Epithelial cell of prostate (primary cell): ENCODE results near the gene CYSLTR2.
"Not testable (repeated sequence)": the region's sequence is repeated elsewhere in the genome, so short reads cannot be mapped to it uniquely, and the experiment has no call there.

Experiments
- DNase-seq: peaks from one replicate; pipeline ENCODE4 v3.0.0-alpha.2; 2011; ENCODE audit warnings: low read depth, low spot score
- H3K27ac ChIP-seq: fragments of 450-650 bp; 2 replicates; pipeline ENCODE4 v1.5.1; 2017; ENCODE audit warnings: mild to moderate bottlenecking

Gene CYSLTR2

DNA sequence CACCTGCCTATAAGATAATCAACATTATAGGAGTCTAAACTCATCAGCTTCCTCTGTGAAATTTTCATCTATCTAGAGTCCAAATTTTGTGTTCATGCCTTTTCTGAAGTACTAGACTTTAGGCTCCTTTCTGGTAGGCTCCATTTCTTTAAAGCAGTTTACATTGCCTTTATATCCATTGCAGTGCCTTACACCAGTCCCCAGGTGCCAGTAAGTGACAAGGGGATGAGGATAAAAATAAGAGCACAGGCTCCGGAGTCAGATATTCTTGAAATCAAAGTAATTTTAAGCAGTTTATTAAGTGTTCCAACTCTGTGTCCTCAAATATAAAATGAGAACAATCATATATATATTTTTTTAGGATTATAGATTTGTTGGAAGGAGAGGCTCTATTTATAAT is 10.6 kb upstream of the CYSLTR2 start:
- no peak for DNase-seq
- no peak overlapping the region for H3K27ac ChIP-seq

DNA sequence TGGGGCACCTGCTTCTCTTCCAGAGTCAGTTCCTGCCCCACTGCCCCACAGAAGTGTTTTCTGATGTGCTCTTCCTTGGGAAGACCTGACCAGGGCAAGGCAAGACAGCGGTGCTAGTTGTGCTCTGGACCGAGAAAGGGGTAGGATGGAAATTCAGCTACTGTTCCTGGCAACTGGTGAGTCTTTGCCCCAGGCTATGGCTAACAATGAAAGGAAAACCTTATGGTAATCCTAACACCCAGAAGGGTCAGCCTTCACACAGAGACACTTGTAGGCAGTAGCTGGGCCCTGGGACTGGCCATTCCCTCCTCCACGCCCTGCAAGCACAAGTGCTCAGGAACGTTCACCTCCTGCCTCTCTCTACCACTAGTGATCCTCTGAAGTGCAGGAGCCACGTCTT is 9.6 kb upstream of the CYSLTR2 start:
- no peak for DNase-seq
- H3K27ac ChIP-seq = no peak overlapping the region

DNA sequence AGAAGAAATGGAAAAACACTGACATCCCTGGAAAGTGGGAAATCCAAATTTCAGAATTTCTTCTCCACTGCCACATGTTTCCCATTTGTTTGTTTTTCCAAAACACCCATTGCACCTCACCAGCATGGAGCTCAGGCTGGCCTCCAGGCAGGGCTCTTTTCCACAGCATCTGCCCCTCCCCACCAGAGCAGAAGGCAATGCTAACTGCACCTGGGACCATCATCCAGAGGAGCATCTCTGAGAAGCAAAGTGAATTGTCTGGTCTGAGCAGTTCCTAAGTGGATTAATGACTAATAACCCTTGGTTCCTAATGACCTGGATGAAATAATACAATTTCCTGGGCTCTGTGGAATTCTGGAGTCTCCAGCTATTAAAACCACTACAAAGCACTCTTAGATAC is 8.8 kb upstream of the CYSLTR2 start:
- H3K27ac ChIP-seq = no peak overlapping the region
- DNase-seq = no peak

DNA sequence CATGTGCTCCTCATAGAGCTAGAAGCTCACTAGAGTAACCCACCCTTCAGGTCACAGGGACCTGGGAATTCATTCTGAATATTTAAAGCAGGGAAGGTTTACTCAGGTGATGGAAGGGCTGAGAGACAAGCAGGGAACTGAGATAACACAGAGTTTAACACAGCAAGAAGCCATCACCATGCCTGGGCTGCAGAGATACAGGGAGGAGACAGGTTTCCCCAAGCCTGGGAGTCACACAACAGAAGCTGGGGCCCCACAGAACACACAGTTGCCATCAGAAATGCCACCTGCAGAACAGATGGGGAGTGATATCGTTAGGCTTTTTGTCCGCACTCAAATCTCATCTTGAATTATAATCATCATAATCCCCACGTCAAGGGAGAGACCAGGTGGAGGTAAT is 7.9 kb upstream of the CYSLTR2 start:
- no peak for DNase-seq
- no peak overlapping the region for H3K27ac ChIP-seq

DNA sequence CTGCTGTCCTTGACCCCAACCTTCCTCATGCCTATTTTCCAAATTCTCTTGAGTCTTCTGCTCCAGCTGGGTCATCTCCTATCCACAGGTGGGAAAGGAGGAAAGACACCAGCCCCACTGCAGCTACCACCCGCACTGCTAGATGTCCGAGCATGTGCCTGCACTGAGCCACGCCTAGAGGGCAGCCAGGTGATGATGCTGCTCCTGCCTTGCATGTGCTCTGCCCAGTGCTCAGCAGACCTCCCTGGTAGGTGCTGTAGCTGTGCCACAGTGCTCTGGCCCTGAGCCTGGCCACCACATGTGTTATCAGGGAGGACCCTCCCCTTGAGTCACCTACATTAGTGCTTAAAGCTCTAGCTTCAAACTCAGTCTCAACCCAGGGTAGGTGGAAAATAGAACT is 6.9 kb upstream of the CYSLTR2 start:
- no peak for DNase-seq

DNA sequence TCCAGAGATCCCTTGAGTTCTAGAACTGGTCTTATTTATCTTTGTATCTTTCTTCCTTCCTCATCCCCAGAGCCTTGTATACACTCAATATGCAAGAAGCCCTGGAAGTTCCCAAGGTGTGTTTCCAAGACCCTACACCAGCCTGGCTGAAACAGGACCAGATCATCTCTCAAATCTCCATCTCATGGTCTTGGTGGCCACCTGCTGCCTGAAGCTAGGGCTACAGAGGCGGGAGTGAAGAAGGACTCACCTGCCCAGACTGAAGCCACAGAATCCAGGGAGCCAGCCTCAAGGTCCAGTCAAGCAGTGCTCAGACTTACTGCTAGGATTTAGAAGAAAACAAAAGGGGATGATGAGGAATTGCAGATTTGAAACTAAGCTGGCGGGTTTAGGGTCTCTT is 6.1 kb upstream of the CYSLTR2 start:
- DNase-seq = no peak
- no peak overlapping the region for H3K27ac ChIP-seq

More for the DNA sequence above, 6.9 kb upstream of the CYSLTR2 start:
- H3K27ac ChIP-seq = no peak overlapping the region

DNA sequence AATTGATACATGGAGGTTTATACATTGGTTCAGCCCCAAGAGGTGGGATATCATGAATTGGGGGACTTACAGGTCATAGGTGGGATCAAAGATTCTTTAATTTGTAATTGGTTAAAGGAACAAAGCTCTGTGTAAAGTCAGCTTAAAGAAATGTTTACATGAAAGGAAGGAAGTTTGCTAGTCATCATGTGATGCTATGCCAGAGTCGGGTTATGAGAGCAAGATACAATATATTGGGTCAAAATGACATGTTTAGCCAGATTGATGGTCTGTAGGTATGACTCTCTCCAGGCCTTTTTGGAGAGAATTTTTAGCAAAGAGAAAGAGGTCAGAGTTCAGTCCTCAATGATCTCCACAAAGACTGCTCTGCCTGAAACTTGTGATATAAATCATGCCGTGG is 5.3 kb upstream of the CYSLTR2 start:
- no peak for DNase-seq
- no peak overlapping the region for H3K27ac ChIP-seq

DNA sequence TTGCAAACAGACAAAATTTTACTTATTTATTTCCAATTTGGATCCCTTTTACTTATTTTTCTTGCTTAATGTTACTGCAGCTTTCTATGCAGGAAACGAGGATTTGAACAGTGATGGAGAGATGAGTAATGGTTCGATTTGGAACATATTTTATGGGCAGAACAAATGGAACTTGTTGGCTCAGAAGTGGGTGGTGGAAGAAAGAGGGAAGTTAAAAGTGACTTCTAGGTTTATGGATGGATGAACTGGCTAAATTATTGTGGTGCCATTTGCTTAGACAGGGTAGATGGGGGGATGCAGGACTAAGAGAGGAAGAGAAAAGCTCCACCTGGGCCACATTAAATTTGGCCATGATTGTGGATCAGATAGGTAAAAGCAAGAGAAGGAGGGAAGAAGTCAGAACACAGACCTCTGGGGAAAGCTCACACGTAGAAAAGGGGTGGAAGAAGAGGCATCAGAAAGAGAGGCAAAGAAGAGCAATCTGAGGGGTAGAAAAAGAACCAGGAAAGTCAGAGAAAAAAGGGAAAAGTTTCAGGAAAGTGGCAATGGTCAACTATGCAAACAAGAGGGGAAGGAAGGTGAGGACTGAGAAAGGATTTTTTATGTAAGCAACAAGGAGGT is 768 bp upstream of the CYSLTR2 start:
- no peak overlapping the region for H3K27ac ChIP-seq
- no peak for DNase-seq

DNA sequence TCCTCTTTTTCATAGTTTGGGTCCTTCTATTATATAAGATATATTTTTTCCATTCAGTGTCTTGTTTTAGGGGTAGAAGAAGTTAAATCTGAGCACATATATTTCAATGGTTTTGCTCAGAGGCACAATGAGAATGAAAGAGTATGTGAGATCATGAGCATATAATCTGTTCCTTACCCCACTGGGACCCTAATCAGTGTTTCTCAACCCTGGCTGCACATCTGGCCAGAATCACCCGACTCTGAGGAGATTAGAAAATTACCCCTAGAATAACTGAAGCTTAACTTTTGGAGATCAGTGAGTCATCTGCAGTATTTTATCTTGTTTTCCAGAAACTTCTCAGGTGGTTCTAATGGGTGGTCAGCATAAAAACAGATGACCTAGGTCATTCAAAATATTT is 782 bp downstream of the CYSLTR2 start:
- no peak overlapping the region for H3K27ac ChIP-seq

DNA sequence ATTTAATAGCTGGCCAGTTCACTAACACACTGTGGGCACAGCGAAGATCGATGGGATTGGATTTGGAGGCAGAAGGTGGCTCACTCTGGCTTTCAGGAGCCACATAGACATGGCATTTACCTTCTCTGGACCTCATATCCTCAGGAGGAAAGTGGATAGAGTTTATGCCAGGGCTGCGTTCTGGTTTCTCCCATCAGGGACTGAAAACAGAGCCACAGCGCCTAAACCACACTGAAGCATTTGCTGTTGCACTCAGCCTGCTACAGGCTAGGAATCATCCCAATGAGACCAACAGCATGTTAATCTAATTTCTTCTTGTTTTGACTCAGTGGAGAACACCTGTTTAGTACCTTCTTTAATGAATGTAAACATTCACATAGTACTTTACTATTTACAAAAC is 1.6 kb downstream of the CYSLTR2 start:
- H3K27ac ChIP-seq = no peak overlapping the region
- DNase-seq = no peak

More for the DNA sequence above, 782 bp downstream of the CYSLTR2 start:
- no peak for DNase-seq

DNA sequence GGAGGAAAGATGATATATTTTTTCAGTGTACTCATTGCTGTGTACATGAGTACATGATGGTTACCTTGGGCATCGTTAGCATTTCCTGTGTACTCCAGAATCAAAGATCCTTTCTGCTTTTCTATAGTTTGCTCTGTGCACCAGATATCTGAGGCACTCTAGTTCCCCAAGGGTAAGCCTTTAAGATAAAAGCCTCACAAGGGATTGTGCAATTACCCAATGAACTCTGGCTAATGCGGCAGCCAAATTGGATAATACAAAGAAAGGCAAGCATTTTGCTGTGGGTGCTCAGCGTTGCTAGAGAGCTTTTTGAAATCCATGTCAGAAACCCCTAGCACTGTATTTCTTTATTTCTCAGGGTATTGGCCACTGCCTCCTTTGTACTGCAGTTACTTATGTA is 2.9 kb downstream of the CYSLTR2 start:
- H3K27ac ChIP-seq = no peak overlapping the region
- no peak for DNase-seq

DNA sequence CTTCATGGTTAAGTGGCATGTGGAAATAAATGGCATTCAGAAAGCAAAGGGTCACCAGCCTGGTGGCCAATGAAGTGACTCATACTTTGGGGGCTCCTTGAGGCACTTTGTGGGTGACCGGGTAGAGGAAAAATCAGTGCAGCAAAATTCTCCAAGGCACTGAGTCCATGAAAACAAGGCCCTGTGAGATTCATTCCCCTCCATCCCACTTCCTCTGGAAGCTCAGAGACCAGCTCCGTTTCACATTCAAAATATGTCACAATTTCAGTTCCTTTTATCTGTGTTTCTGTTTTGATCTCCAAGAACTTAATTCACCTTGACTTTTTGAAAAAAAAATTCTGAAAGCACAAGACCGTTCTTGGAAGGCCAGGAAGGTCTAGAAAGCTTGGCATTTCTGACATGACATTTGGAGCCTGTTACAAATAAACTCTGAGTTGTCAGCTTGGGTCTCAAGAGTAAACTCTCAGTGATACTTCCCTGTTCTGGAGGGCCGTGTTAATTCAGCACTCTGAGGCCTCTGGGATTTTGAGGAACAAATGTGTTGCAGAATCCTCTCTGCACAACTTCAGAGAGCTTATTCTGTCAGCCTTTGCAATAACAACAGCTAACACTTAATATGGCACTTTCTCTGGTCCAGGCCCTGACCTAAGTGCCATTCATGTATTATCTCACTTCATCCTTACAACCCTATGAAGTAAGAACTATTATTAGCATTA is 6.8 kb downstream of the CYSLTR2 start:
- no peak overlapping the region for H3K27ac ChIP-seq

DNA sequence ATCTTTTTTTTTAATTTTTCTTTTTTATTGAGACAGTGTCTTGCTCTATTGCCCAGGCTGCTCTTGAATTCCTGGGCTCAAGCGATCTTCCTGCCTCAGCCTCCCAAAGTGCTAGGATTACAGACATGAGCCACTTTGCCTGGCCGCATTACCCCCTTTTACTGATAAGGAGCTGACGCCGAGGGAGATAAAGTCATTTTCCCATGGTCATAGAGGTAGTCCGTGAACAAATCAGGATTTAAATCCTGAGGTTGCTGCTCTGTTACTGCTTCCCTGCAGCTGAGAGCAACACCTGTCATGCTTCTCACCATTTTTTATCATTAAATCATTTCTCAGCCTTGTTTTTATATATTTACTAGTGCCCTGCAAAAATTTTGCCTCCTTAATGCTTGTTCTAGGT is 7.4 kb downstream of the CYSLTR2 start:
- no peak overlapping the region for H3K27ac ChIP-seq
- DNase-seq = no peak

More for the DNA sequence above, 6.8 kb downstream of the CYSLTR2 start:
- DNase-seq = no peak

DNA sequence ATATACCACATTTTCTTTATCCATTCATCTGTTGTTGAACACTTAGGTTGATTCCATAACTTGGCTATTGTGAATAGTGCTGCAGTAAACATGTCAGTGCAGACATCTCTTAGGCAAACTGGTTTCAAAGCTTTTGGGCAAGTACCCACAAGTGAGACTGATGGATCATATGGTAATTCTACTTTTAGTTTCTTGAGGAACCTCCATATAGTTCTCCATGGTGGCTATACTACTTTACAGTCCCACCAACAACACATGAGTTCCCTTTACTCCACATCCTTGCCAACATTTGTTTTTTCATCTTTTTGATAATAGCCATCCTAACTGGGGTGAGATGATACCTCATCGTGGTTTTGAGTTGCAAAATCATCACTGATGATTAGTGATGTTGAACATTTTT is 8.5 kb downstream of the CYSLTR2 start:
- DNase-seq = peak; percentile 57
- H3K27ac ChIP-seq = no peak overlapping the region

DNA sequence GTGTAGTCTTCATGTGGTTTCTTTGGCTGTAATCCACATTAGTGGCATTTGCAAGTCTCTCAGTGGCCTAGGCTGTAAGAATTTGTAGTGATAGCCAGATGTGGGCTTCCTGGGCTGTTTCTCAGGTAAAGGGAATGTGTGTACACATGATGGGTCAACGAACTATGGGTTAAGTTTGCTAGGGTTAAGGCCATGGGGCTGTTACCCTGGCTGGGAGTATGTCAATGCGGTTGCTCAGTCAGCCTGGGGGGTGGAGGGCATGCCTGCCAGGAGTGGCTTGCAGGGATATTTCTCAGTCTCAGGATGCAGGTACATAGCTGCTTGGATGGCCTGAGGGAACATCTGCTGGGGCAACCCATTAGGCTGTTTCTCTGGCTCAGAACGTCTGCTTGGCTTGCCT is 13.4 kb downstream of the CYSLTR2 start:
- H3K27ac ChIP-seq = no peak overlapping the region
- no peak for DNase-seq

DNA sequence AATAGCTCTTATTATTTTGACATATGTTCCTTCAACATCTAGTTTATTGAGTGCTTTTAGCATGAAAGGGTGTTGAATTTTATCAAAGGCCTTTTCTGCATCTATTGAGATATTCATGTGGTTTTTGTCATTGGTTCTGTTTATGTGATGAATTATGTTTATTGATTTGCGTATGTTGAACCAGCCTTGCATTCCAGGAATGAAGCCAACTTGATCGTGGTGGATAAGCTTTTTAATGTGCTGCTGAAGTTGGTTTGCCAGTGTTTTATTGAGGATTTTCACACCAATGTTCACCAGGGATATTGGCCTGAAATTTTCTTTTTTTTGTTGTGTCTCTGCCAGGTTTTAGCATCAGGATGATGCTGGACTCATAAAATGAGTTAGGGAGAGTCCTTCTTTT is 17.7 kb downstream of the CYSLTR2 start:
- not testable (repeated sequence) for DNase-seq, H3K27ac ChIP-seq

DNA sequence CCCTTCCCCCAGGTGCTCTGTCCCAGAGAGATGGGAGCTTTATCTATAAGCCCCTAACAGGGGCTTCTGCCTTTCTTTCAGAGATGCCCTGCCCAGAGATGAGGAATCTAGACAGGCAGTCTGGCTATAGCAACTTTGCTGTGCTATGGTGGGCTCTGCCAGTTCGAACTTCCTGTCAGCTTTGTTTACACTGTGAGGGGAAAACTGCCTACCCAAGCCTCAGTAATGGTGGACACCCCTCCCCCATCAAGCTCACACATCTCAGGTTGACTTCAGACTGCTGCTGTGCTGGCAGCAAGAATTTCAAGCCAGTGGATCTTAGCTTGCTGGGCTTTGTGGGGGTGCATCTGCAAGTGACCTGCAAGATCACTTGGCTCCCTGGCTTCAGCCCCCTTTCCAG is 21.5 kb downstream of the CYSLTR2 start:
- H3K27ac ChIP-seq = no peak overlapping the region
- no peak for DNase-seq

DNA sequence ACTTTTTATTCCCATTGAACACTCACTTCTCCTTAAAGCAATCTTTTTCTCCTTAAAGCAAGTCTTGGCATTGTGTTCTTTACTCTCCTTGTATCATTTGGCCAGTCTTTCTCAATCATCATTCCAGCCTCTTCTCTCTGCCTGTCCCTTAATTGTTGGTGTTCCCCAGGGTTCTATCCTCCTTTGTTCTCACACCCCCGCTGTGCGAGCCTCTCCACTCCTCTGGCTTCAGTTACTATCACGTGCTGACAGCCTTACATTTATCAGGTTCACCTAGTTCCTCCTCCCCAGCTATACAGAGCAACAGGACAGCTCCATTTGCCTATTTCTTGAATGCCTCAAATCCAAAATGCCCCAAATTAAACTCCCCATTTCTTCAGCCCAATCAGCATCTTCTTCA is 24.6 kb downstream of the CYSLTR2 start:
- no peak for DNase-seq
- H3K27ac ChIP-seq = no peak overlapping the region

DNA sequence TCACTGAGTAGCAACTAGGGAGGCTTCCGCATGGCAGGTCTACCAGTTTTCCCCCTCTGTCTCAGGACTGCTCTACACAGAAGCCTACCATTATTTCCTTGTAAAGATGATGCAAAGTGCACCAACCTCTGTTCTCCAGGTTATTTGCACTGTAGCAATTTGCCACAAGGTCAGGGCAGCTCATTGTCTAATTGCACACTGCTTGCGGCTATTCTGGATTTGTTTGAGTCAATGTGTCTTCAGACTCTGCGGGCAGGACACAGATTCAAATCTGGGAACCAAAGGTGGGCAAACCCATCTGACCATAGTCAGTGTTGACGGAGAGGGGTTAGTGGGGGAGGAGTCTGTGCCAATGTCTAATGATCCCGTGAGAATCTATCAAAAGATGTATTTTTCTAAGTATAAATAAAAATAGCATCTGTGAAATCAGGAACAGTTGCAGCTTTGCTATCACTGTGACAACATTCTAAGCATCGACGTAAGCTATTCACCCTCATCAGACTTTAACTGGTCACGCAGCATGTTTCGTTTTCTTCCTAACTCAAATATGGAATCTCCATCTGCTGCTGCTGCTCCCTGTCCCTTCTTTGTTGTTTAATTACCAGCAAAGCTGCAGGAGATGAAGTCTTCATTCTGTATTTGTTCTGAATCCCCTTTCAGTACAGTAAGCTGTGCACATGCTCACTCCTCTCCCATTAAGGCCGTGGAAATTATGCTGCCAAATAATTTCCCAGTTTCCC is 26.4 kb downstream of the CYSLTR2 start:
- no peak for DNase-seq
- no peak overlapping the region for H3K27ac ChIP-seq

DNA sequence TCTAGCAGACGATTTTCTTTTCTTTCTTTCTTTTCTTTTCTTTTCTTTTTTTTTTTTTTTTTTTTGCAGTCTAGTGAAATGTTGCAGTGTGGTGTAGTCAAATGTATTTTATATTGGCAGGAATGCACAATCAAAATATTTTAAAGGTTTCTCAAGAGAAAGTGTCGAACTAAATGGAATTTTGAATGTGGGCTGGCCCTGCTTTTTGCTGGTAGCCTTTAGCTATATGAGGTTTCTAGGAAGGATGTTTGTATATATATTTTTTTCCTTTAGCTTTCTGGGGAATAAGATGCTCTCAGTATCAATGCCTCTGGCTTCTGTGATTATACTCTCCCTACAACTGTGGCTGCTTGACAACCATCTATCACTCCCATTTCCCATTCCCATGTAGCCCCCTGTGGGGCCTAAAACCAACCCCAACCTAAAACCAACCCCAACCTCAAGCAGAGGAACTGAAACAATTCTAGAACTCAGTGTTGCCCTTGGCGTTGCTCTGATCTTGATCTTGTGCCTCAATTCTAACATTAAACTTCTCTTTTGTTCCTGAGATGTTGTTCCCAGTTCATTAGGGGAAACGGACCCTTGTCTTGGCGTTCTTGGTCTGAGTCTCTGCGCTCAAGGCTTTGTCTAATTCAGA is 27.1 kb downstream of the CYSLTR2 start:
- H3K27ac ChIP-seq = no peak overlapping the region
- no peak for DNase-seq

DNA sequence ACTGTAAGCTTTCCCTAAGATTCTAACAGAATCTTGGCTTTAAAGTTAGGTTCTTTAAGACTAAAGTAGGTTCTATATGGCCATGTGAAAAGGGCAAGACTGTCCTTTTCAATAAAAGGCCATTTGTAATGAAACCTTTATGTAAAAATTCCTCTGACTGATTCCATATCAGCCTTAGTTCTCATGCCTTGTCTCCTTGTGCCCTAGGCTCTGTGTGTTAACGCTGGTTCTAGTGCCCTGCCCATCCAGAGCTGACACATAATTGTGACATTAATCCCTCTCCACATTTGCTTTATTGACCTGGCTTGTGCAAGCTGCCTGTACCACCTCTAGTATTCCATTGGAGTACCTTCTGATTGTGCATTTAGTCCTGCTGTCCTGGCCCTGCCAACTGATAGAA is 28.2 kb downstream of the CYSLTR2 start:
- no peak overlapping the region for H3K27ac ChIP-seq
- no peak for DNase-seq
